Mesodermal cell (in vitro differentiated cells): ENCODE data around the gene GNG12.

Source experiments
- H3K27ac ChIP-seq: 2 replicates; pipeline ENCODE4 v1.7.0; 2013; ENCODE audit warnings: mild to moderate bottlenecking, low read depth, low read length, moderate library complexity; ENCODE audit not compliant: severe bottlenecking
- H3K36me3 ChIP-seq: 2 replicates; pipeline ENCODE4 v1.7.1; 2013; ENCODE audit warnings: mild to moderate bottlenecking, low read length, moderate library complexity; ENCODE audit not compliant: control insufficient read depth, insufficient read depth
- H3K4me1 ChIP-seq: one replicate; pipeline ENCODE4 v1.7.1; 2013; ENCODE audit warnings: mild to moderate bottlenecking, low read length; ENCODE audit not compliant: insufficient read depth, control insufficient read depth, poor library complexity, severe bottlenecking
- H3K4me3 ChIP-seq: 2 replicates; pipeline ENCODE4 v1.7.0; 2013; ENCODE audit warnings: low read length, control low read depth, mild to moderate bottlenecking; ENCODE audit not compliant: insufficient read depth, poor library complexity, severe bottlenecking; ENCODE audit errors: extremely low read depth
- H3K9me3 ChIP-seq: 2 replicates; pipeline ENCODE4 v1.7.1; 2013; ENCODE audit warnings: mild to moderate bottlenecking, low read length, moderate library complexity; ENCODE audit not compliant: control insufficient read depth
- WGBS, 2 experiments: methylation state at CpG; one replicate each; pipeline ENCODE4 v1.1.5; 2013; ENCODE audit warnings: missing lambda C conversion rate in 2 of 2; ENCODE audit not compliant: insufficient coverage in 2 of 2; 5-methylcytosine and 5-hydroxymethylcytosine counted together

The GNG12 gene

DNA sequence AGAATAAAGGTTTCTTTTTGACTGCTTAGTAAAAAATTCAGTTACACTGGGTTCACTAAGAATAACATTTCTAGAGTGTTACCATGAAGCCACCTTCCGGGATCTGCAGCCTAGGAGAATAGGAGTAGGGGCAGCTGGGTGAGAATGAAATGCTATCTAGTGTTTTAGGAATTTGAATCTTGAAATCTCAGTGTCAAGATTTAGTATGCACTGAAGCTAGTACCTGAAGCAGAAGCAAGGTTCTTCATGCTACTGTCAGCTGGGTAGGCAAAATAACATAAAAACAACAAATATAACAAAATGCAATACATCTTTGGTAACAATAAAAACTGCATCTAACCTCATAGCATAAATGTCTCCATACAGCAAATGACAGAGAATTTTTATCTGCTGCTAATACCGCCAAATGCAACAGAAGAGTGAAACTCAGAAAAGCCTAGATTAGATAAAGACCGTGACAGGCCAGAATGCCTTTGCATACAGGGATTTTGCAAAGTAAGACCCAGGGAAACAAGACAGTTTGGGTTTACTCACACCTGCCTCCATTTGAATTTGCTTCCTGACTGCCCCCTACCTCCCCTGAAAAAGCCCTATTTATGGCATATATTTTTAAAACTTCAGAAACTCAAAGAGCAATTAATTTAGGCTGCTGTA, 90.1 kb downstream of the GNG12 start:
- Histone ChIP-seq H3K9me3 (no peaks in the 10 kb centered on the region), H3K4me3 (no peak overlapping the region), H3K27ac (no peak overlapping the region), H3K36me3 (peaks cover 3% of the 10 kb centered on the region), H3K4me1 (peaks cover 21% of the 10 kb centered on the region)
- 55 to 75% methylated on average over 3 of the region's 3 CpGs for WGBS, 2 experiments

DNA sequence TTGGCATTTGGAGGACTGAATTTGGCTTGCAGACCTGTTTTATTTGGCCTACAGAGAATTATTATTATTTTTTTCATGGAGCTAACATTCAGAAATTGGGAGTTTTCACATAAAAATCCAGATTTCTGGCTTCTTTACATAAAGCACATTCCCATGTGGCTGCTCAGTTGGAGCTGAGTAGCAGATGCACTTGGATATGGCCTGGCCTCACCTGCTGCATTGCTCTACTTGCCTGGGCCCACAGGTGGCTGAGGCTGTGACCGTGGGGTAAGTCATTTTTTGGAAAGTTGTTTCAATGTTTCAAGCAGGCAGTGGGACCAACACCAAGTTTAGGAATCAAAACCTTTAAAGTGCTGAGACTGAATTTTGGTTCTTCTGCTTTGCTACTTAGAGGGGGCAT, 91.5 kb downstream of the GNG12 start:
- Histone ChIP-seq H3K36me3 (peaks cover 3% of the 10 kb centered on the region), H3K9me3 (no peaks in the 10 kb centered on the region), H3K4me1 (peaks cover 15% of the 10 kb centered on the region), H3K27ac (no peak overlapping the region), H3K4me3 (no peak overlapping the region)
- WGBS, 2 experiments: 100% methylated on average over 1 of the region's 1 CpG

- H3K27ac ChIP-seq: no peak overlapping the region
Observed at GRCh38 chr1:67741121-67741520, 92.1 kb downstream of the GNG12 start.

GRCh38 chr1:67740543-67740942, 92.7 kb downstream of the GNG12 start:
- Histone ChIP-seq H3K36me3 (peaks cover 3% of the 10 kb centered on the region), H3K4me1 (peaks cover 22% of the 10 kb centered on the region), H3K4me3 (no peak overlapping the region), H3K9me3 (no peaks in the 10 kb centered on the region), H3K27ac (no peak overlapping the region)
- WGBS, 2 experiments: 80% methylated on average over 1 of the region's 3 CpGs; no CpG with 5 or more reads in 1 of the 2 experiments

More at GRCh38 chr1:67741121-67741520, 92.1 kb downstream of the GNG12 start:
- Histone ChIP-seq H3K9me3 (no peaks in the 10 kb centered on the region), H3K4me3 (no peak overlapping the region), H3K4me1 (peaks cover 21% of the 10 kb centered on the region), H3K36me3 (peaks cover 3% of the 10 kb centered on the region)
- WGBS, 2 experiments: 88 to 97% methylated on average over 2 to 3 of the region's 3 CpGs

DNA sequence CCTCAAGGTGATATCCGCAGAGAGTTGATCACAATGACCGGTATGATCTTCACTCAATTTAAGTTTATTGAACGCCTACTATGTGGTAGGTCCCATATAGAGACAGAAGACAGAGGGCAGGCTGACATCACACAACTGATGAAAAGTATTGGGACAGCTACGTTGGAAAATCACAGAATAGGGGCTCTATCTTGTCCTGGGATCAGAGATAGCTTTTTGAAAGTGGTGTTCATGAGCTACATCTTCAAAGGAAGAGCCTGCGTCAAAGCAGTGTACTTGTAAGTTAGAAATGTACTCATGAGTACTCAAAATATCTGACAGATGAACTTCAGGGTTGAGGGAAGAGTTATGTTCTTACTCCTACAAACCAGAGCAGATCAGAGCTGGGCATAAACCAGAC, 93.9 kb downstream of the GNG12 start:
- 96% methylated on average over 4 of the region's 5 CpGs for WGBS, 2 experiments
- Histone ChIP-seq H3K36me3 (peaks cover 3% of the 10 kb centered on the region), H3K9me3 (no peaks in the 10 kb centered on the region), H3K4me3 (no peak overlapping the region), H3K27ac (no peak overlapping the region), H3K4me1 (peaks cover 23% of the 10 kb centered on the region)

DNA sequence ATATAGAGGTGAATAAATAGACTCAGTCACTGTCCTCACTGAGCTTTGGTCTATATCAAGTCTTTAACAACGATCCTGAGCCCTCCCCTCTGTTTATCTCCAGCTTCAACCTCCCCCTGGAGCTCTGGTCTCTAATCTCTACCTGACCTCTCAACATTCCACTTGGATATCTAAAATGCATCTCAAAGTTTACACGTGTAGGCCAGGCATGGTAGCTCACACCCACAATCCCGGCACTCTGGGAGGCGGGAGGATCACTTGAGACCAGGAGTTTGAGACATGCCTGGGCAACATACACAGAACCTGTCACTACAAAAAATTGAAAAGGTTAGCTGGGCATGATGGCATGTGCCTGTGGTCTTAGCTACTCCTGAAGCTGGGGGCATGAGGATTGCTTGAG, 94.9 kb downstream of the GNG12 start:
- H3K9me3 ChIP-seq: no peaks in the 10 kb centered on the region
- WGBS, 2 experiments: 48 to 66% methylated on average over 2 to 4 of the region's 4 CpGs
- peaks cover 3% of the 10 kb centered on the region for H3K36me3 ChIP-seq

DNA sequence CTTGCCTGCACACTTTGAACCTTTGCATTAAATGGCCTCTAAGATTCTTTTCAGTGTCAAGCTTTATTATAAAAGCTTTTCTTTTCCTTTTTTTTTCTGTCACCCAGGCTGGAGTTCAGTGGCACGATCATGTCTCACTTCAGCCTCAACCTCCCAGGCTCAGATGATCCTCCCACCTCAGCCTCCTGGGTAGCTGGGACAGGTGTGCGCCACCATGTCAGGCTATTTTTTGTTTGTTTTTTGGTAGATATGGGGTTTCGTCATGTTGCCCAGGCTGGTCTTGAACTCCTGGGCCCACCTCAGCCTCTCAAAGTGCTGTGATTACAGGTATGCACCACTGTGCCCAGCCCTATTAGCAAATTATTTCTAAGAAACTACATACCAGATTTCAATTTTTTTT, 95.4 kb downstream of the GNG12 start:
- Histone ChIP-seq H3K36me3 (peaks cover 3% of the 10 kb centered on the region), H3K27ac (no peak overlapping the region), H3K9me3 (no peaks in the 10 kb centered on the region), H3K4me1 (peaks cover 23% of the 10 kb centered on the region), H3K4me3 (no peak overlapping the region)
- 100% methylated on average over 1 of the region's 3 CpGs for whole genome bisulfite sequencing, 2 experiments

More for the DNA sequence above, 94.9 kb downstream of the GNG12 start:
- H3K27ac ChIP-seq: no peak overlapping the region
- peaks cover 29% of the 10 kb centered on the region for H3K4me1 ChIP-seq
- no peak overlapping the region for H3K4me3 ChIP-seq

- Histone ChIP-seq H3K36me3 (peaks cover 3% of the 10 kb centered on the region), H3K9me3 (no peaks in the 10 kb centered on the region), H3K4me3 (no peak overlapping the region), H3K4me1 (peaks cover 23% of the 10 kb centered on the region), H3K27ac (peak overlapping the region; percentile 92)
- WGBS, 2 experiments: 95 to 100% methylated on average over 2 of the region's 3 CpGs
Observed at GRCh38 chr1:67736750-67737149, 96.5 kb downstream of the GNG12 start.

DNA sequence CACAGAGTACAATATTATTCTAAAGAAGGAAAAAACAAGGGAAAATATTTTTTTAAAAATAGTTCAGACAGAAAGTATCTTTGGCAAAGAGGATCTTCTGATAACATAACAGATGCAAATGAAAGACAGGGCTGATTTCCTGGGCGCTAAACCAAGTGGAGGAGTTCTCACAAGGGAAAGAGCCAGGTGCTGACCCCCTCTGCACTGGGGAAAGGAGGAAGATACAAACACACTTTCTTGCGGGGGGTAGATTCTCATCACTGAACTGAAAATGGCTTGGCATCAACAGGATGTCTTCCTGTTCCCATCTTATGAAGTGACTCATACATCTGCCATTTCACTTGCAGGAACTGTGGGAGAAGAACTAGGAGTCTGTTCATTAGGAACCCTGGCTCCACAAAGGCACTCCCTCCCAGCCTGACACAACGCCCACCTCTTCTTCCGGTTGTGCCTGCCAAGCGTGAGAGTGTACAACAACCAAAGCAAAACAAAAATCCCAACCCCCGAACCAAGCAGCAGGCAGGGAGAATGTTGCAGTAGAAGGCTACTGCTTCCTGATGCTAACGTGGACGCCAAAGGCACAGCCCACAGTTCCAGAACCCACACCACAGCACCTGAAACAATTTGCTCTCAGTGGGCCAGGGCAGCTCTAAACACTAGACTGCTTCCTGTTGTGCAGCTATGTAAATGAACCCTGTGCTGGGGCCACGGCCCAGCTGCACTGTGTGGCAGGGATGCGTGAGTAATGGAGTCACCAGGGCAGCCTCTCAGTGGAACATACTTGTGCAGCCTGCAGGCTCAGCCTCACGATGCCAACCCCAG, 97.2 kb downstream of the GNG12 start:
- H3K27ac ChIP-seq: peak overlapping the region; percentile 92
- H3K36me3 ChIP-seq: peaks cover 3% of the 10 kb centered on the region
- 67 to 68% methylated on average over 7 to 8 of the region's 11 CpGs for WGBS, 2 experiments
- peaks cover 23% of the 10 kb centered on the region for H3K4me1 ChIP-seq
- no peak overlapping the region for H3K4me3 ChIP-seq
- no peaks in the 10 kb centered on the region for H3K9me3 ChIP-seq

DNA sequence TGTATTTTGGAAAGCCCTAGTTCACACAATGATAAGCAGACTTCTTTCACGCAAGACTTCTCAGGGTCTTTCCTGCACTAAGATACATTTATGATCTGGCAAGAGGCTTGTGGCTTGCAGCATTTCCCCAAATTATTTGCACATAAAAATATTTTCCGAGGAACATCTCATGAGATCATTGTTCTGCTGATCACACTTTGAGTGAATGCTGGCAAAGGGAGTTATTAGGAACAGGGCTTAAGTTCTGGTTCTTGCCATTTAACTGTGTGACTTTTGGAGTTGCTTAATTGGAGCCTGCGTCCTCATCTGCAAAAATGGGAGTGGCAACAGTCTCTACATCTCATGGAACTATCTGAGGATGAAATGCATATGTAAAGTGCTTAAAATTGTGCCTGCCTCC, 98.1 kb downstream of the GNG12 start:
- H3K27ac ChIP-seq: no peak overlapping the region
- H3K4me1 ChIP-seq: peaks cover 23% of the 10 kb centered on the region
- WGBS, 2 experiments: 86 to 100% methylated on average over 1 to 3 of the region's 3 CpGs
- no peak overlapping the region for H3K4me3 ChIP-seq
- no peaks in the 10 kb centered on the region for H3K9me3 ChIP-seq
- H3K36me3 ChIP-seq: peaks cover 3% of the 10 kb centered on the region

DNA sequence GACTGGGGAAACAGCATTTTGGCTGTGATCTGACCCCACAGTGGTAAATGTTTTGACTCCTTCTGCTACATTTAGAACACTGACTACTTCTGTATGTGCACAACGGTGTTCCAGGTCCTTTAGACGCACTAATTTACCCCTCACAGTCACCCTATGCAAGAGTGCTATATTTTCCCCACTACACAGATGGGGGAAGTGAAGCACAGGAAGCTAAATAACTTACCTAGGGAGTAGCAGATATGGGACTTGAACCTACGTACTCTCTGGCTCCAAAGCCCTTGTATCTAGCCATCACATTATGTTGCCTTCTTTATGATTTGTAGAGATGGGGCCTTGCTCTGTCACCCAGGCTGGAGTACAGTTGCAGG, 99.0 kb downstream of the GNG12 start:
- Histone ChIP-seq H3K27ac (peak overlapping the region; percentile 14), H3K4me1 (peaks cover 23% of the 10 kb centered on the region), H3K4me3 (no peak overlapping the region), H3K36me3 (peaks cover 2% of the 10 kb centered on the region), H3K9me3 (no peaks in the 10 kb centered on the region)
- WGBS, 2 experiments: 100% methylated on average over 1 to 2 of the region's 3 CpGs
